ENCODE measurements around the gene ANKRD13B. TPM values are rescaled to one million over a fixed set of nuclear protein-coding genes. Genes with fewer than 3 reads are reported as not detected.

The ANKRD13B gene
- polyA plus RNA-seq, 1 experiment: 2.5 TPM

DNA sequence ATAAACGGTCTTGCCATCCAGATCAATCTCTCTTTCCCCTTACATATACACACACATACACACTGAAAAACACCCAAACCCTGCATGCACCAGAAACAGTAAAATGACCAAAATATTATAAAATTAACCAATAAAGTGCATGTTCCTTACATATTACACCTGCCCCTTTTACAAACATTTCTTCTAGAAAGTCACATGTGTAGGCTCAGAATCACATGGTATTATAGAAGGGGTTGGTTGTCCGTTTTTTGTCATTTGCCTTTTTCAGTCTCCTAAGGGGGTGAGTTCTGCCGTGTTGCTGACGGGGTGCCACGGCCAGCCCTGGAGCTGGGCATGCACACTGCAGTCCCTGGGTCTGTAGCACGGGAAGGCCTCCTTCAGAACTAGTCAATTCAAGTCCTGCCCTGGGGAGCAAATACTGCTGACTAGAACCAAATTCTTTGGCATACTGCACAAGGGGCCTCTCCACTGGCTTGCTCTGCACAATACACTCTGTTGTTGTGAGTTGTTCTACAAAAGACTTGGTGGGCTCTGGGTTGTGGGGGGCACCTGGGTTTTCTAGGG is 37.8 kb downstream of the ANKRD13B start:
- no peaks in the 10 kb centered on the region for H3K9me3 ChIP-seq (ENCODE audit: control insufficient read depth, insufficient read depth, low read length)
- no peak for DNase-seq (ENCODE audit: low read depth, low spot score)
- H3K27me3 ChIP-seq (ENCODE audit: control insufficient read depth, insufficient read depth, low read length): no peaks in the 10 kb centered on the region
- ChIA-PET POLR2A (no interaction called here), CTCF (interaction anchor here (0.8 kb wide), 1 partner anchor 14 kb away, joined by 3 read pairs; no protein-coding TSS in a partner anchor)
- H3K27ac ChIP-seq (ENCODE audit: low read depth, low read length): no peak overlapping the region
- no peak for TF ChIP-seq CTCF (IDR thresholded peaks at IDR 0.05; ENCODE audit: low read depth, low read length)
- H3K4me3 ChIP-seq (ENCODE audit: low read depth, low read length): no peak overlapping the region

DNA sequence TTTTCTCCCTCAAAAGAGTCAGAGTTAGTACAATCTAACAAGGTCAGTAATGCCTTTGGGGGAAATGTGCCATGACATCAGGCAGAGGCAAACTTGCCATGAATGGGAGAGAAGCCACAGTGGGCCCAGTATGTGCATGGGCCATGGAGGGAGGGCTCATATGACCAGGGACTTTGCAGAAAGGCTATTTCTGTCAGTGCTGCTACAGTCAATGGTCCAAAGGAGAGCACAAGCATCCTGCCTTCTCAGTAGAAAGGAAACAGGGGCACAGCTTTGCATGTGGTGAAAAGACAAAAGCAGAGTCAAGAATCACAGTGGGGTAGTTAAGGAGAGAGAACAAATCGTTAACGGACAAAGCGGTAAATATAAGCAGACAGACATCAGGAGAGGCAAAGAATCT is 41.0 kb downstream of the ANKRD13B start:
- Histone ChIP-seq H3K4me3 (ENCODE audit: low read depth, low read length) (no peak overlapping the region), H3K27ac (ENCODE audit: low read depth, low read length) (no peak overlapping the region), H3K27me3 (ENCODE audit: control insufficient read depth, insufficient read depth, low read length) (no peaks in the 10 kb centered on the region), H3K9me3 (ENCODE audit: control insufficient read depth, insufficient read depth, low read length) (no peaks in the 10 kb centered on the region)
- POLR2A ChIA-PET: no interaction called here
- DNase-seq (ENCODE audit: low read depth, low spot score): no peak
- TF ChIP-seq CTCF (IDR thresholded peaks at IDR 0.05; ENCODE audit: low read depth, low read length): no peak
- CTCF ChIA-PET: interaction anchor here (0.9 to 1.3 kb wide), 2 partner anchors 16 to 298 kb away, joined by 3 read pairs; no protein-coding TSS in a partner anchor

- ChIA-PET CTCF (interaction anchor here (0.7 to 2.3 kb wide), 9 partner anchors 23 to 453 kb away, joined by 3 to 64 read pairs (median 8); no protein-coding TSS in a partner anchor), POLR2A (interaction anchor here (0.6 kb wide), 1 partner anchor 111 kb away, joined by 3 read pairs; no protein-coding TSS in a partner anchor)
- H3K9me3 ChIP-seq (ENCODE audit: control insufficient read depth, insufficient read depth, low read length): no peaks in the 10 kb centered on the region
- H3K27me3 ChIP-seq (ENCODE audit: control insufficient read depth, insufficient read depth, low read length): no peaks in the 10 kb centered on the region
- no peak overlapping the region for H3K4me3 ChIP-seq (ENCODE audit: low read depth, low read length)
- H3K27ac ChIP-seq (ENCODE audit: low read depth, low read length): peak overlapping the region; percentile 68
- DNase-seq (ENCODE audit: low read depth, low spot score): peak; percentile 27
- TF ChIP-seq CTCF (IDR thresholded peaks at IDR 0.05; ENCODE audit: low read depth, low read length): no peak
Observed at GRCh38 chr17:29640413-29640812, 47.5 kb downstream of the ANKRD13B start.

DNA sequence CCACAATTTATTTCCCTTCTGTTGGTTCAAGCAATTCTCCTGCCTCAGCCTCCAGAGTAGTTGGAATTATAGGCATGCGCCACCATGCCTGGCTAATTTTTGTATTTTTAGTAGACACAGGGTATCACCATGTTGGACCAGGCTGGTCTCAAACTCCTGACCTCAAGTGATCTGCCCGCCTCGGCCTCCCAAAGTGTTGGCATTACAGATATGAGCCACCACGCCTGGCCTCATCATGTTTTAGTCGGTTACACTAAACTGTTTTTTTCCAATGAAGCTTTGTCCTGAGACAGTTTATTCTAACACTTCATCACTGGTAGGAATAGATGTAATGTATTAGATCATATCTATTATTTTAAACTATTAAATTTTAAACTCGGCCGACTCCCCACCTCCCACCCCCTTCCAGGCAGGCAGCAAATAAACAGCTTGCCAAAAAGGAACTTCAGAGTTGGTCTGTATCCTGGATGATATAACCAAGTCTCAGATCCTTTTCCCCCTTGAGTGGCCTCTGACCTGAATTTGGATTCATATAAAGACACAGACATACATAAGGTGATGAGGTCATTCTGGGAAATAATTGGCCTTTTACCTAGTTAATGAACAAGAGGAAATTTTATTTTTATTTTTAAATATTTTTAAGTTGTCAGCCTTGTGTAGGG is 48.2 kb downstream of the ANKRD13B start:
- Histone ChIP-seq H3K4me3 (ENCODE audit: low read depth, low read length) (no peak overlapping the region), H3K27ac (ENCODE audit: low read depth, low read length) (no peak overlapping the region), H3K9me3 (ENCODE audit: control insufficient read depth, insufficient read depth, low read length) (no peaks in the 10 kb centered on the region), H3K27me3 (ENCODE audit: control insufficient read depth, insufficient read depth, low read length) (no peaks in the 10 kb centered on the region)
- POLR2A ChIA-PET: interaction anchor here (0.6 kb wide), 1 partner anchor 110 kb away, joined by 3 read pairs; no protein-coding TSS in a partner anchor
- no peak for DNase-seq (ENCODE audit: low read depth, low spot score)
- CTCF ChIA-PET: interaction anchor here (0.6 to 2.1 kb wide), 7 partner anchors 24 to 453 kb away, joined by 3 to 11 read pairs (median 4); no protein-coding TSS in a partner anchor
- TF ChIP-seq CTCF (IDR thresholded peaks at IDR 0.05; ENCODE audit: low read depth, low read length): no peak

- Histone ChIP-seq H3K9me3 (ENCODE audit: control insufficient read depth, insufficient read depth, low read length) (no peaks in the 10 kb centered on the region), H3K4me3 (ENCODE audit: low read depth, low read length) (no peak overlapping the region), H3K27me3 (ENCODE audit: control insufficient read depth, insufficient read depth, low read length) (no peaks in the 10 kb centered on the region), H3K27ac (ENCODE audit: low read depth, low read length) (no peak overlapping the region)
- ChIA-PET POLR2A (interaction anchor here (0.5 to 0.7 kb wide), 2 partner anchors 55 to 120 kb away, joined by 3 to 11 read pairs; no protein-coding TSS in a partner anchor), CTCF (interaction anchor here (0.7 to 1.3 kb wide), 3 partner anchors 22 to 289 kb away, joined by 3 to 7 read pairs (median 3); no protein-coding TSS in a partner anchor)
- no peak for TF ChIP-seq CTCF (IDR thresholded peaks at IDR 0.05; ENCODE audit: low read depth, low read length)
- DNase-seq (ENCODE audit: low read depth, low spot score): no peak
Observed at GRCh38 chr17:29642171-29642611, 49.3 kb downstream of the ANKRD13B start.
